ENCODE data around the gene EPSTI1.

DNA sequence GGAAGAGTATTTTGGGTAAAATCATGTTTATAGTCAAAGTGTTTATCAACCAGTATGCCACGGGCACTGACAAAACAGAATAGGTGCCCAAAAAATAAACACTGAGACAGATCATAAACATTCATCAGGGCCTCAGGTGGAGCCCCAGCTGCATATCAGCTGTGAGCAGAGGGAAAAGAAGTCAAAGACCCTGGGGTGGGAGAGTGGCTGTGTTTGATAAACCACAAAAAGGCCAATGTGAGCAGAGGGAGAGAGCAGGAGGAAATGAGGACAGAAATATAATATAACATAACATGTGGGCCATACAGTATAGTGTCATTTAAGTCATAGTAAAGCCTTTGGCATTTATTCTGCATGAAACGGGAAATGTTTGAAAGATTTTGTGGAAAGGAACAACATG lies 10.0 kb upstream of the EPSTI1 start:
- TF ChIP-seq MAFK (IDR thresholded peaks at IDR 0.05; ENCODE audit: partially characterized antibody) = no peak
- TF ChIP-seq, protein P1, sequence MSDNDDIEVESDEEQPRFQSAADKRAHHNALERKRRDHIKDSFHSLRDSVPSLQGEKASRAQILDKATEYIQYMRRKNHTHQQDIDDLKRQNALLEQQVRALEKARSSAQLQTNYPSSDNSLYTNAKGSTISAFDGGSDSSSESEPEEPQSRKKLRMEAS (IDR thresholded peaks at IDR 0.05) = no peak
- TF ChIP-seq CHD4 (IDR thresholded peaks at IDR 0.05; ENCODE audit: borderline replicate concordance) = no peak
- TF ChIP-seq, protein P2, sequence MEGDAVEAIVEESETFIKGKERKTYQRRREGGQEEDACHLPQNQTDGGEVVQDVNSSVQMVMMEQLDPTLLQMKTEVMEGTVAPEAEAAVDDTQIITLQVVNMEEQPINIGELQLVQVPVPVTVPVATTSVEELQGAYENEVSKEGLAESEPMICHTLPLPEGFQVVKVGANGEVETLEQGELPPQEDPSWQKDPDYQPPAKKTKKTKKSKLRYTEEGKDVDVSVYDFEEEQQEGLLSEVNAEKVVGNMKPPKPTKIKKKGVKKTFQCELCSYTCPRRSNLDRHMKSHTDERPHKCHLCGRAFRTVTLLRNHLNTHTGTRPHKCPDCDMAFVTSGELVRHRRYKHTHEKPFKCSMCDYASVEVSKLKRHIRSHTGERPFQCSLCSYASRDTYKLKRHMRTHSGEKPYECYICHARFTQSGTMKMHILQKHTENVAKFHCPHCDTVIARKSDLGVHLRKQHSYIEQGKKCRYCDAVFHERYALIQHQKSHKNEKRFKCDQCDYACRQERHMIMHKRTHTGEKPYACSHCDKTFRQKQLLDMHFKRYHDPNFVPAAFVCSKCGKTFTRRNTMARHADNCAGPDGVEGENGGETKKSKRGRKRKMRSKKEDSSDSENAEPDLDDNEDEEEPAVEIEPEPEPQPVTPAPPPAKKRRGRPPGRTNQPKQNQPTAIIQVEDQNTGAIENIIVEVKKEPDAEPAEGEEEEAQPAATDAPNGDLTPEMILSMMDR (IDR thresholded peaks at IDR 0.05) = no peak
- TF ChIP-seq JUNB (IDR thresholded peaks at IDR 0.05) = no peak
- TF ChIP-seq KDM1A (IDR thresholded peaks at IDR 0.05; ENCODE audit: low read depth) = no peak
- no peak for TF ChIP-seq SMC3 (IDR thresholded peaks at IDR 0.05)

All from A549 (cell line).